ENCODE data around the gene UBE3D.

UBE3D gene

GRCh38 chr6:82988930-82989351, 76.7 kb downstream of the UBE3D start:
- Histone ChIP-seq H3K27me3 (ENCODE audit: insufficient read depth, poor library complexity, severe bottlenecking) (no peaks in the 10 kb centered on the region), H3K4me3 (replicated peaks; ENCODE audit: insufficient read depth, low read length) (no peak overlapping the region), H3K27ac (replicated peaks) (no peak overlapping the region)
- DNase-seq (ENCODE audit: low read depth in 1 of 2, low spot score in 1 of 2): no peak
- no peak for TF ChIP-seq POLR2AphosphoS5 (IDR thresholded peaks at IDR 0.05; ENCODE audit: low read depth)
- TF ChIP-seq CTCF (IDR thresholded peaks at IDR 0.05; ENCODE audit: insufficient read depth, low read length): no peak
- TF ChIP-seq GABPA (IDR thresholded peaks at IDR 0.05; ENCODE audit: low read depth): no peak

GRCh38 chr6:82987951-82988350, 77.7 kb downstream of the UBE3D start:
- no peak for DNase-seq (ENCODE audit: low read depth in 1 of 2, low spot score in 1 of 2)
- Histone ChIP-seq H3K27me3 (ENCODE audit: insufficient read depth, poor library complexity, severe bottlenecking) (no peaks in the 10 kb centered on the region), H3K27ac (replicated peaks) (no peak overlapping the region), H3K4me3 (replicated peaks; ENCODE audit: insufficient read depth, low read length) (no peak overlapping the region)
- no peak for TF ChIP-seq SPI1 (IDR thresholded peaks at IDR 0.05; ENCODE audit: borderline replicate concordance, low read depth)
- no peak for TF ChIP-seq CTCF (IDR thresholded peaks at IDR 0.05; ENCODE audit: insufficient read depth, low read length)
- no peak for TF ChIP-seq GABPA (IDR thresholded peaks at IDR 0.05; ENCODE audit: low read depth)
- no peak for TF ChIP-seq POLR2AphosphoS5 (IDR thresholded peaks at IDR 0.05; ENCODE audit: low read depth)
- TF ChIP-seq REST (IDR thresholded peaks at IDR 0.05; ENCODE audit: insufficient replicate concordance, low read depth): no peak

GRCh38 chr6:82987416-82987815, 78.2 kb downstream of the UBE3D start:
- H3K27me3 ChIP-seq (ENCODE audit: insufficient read depth, poor library complexity, severe bottlenecking): no peaks in the 10 kb centered on the region
- no peak overlapping the region for H3K27ac ChIP-seq (replicated peaks)
- no peak for TF ChIP-seq CTCF (IDR thresholded peaks at IDR 0.05; ENCODE audit: insufficient read depth, low read length)
- H3K4me3 ChIP-seq (replicated peaks; ENCODE audit: insufficient read depth, low read length): no peak overlapping the region
- DNase-seq (ENCODE audit: low read depth in 1 of 2, low spot score in 1 of 2): no peak

- TF ChIP-seq POLR2AphosphoS5 (IDR thresholded peaks at IDR 0.05; ENCODE audit: low read depth): no peak
- no peak for TF ChIP-seq CTCF (IDR thresholded peaks at IDR 0.05; ENCODE audit: insufficient read depth, low read length)
- no peak for TF ChIP-seq SPI1 (IDR thresholded peaks at IDR 0.05; ENCODE audit: borderline replicate concordance, low read depth)
- no peak for TF ChIP-seq REST (IDR thresholded peaks at IDR 0.05; ENCODE audit: insufficient replicate concordance, low read depth)
- no peak for TF ChIP-seq GABPA (IDR thresholded peaks at IDR 0.05; ENCODE audit: low read depth)
- DNase-seq (ENCODE audit: low read depth in 1 of 2, low spot score in 1 of 2): no peak
- H3K27ac ChIP-seq (replicated peaks): no peak overlapping the region
- no peak overlapping the region for H3K4me3 ChIP-seq (replicated peaks; ENCODE audit: insufficient read depth, low read length)
- H3K27me3 ChIP-seq (ENCODE audit: insufficient read depth, poor library complexity, severe bottlenecking): no peaks in the 10 kb centered on the region
Measured at GRCh38 chr6:82984720-82985119, 80.9 kb downstream of the UBE3D start.
